ENCODE results near the gene CENPF. TPM values are rescaled to one million over a fixed set of nuclear protein-coding genes. Genes with fewer than 3 reads are reported as not detected.
A peak's percentile ranks its signal among the peaks of the same experiment; 100 is the strongest.
"Not testable (repeated sequence)": the region's sequence is repeated elsewhere in the genome, so short reads cannot be mapped to it uniquely, and the experiment has no call there.

Gene CENPF
- polyA plus RNA-seq, 1 donor: 30.3 TPM

DNA sequence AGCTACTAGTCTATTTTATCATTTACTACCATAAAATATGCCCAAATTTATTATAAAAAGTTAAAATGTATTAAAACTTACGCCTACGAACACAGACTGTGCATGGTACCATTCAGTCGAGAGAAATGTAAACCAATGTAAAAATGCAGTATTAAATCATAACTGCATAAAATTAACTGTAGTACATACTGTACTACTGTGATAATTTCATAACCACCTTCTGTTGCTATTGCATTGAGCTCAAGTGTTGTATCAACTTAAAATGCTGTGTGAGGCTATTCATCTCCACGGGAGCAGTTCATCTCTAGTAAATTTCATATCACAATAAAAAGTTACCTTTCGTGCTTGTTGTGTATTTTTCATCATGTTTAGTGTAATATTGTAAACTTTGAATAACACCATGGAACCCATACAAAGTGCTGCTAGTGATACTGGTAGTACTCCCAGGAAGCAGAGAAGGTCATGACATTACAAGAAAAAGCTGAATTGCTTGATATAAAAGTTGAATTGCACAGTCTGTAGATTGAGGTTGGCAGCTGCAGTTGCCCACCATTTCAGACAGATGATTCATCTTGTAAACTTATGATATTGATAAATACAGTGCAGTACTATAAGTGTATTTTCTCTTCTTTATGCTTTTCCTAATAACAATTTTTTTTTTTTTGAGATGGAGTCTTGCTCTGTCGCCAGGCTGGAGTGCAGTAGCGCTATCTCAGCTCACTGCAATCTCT lies 19.0 kb upstream of the CENPF start:
- Histone ChIP-seq H3K27me3 (ENCODE audit: control insufficient read depth, insufficient read depth, low read length) (no peaks in the 10 kb centered on the region), H3K36me3 (ENCODE audit: control insufficient read depth, insufficient read depth, low read length) (no peaks in the 10 kb centered on the region), H3K27ac (ENCODE audit: low read length) (no peak overlapping the region), H3K4me3 (ENCODE audit: low read length) (no peak overlapping the region), H3K4me1 (ENCODE audit: control insufficient read depth, insufficient read depth, low read length) (no peaks in the 10 kb centered on the region), H3K9me3 (ENCODE audit: control insufficient read depth, low read depth, low read length) (no peaks in the 10 kb centered on the region)
- 82% methylated on average over 3 of the region's 7 CpGs for WGBS (ENCODE audit: insufficient coverage, low lambda C conversion rate)
- no peak for DNase-seq

DNA sequence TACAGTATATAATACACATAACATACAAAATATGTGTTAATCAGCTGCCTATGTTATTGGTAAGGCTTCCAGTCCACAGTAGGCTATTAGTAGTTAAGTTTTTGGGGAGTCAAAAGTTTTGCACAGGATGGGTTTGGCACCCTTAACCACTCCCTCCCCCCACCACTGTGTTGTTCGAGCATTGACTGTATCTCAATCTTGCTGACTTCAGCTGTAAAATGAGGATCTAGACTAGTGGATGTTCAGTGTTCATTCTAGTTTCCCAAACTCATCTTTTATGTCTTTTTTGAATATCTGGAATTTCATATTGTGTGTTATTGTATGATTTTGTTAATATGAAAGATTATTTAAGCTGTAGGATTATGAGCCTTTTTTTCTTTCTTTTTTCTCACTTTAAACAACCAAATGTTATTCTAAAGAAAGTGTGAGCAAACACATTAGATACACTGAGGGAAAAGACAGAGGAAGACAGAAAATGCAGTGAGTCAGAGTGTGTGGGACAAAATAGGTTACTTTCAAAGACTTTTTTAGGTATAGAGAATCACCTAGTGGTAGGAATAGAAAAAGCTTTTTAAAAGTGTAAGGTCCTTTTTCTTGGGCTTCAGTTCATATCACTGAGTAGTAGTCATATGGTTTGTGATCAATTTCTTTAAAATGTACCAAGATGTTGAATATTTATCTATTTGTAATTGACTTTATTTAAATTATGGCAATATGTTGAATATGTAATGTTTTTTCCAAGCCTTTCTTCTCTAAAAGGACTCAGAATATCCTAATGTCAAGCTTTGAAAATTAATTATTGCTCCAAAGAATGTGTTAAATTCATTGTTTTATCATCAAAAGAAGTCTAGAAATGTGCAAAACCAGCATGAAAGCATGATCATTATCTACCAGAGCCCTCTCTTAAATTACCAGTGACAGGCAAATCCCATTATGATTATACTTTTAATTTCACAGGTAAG lies 17.9 kb upstream of the CENPF start:
- H3K4me1 ChIP-seq (ENCODE audit: control insufficient read depth, insufficient read depth, low read length): no peaks in the 10 kb centered on the region
- H3K36me3 ChIP-seq (ENCODE audit: control insufficient read depth, insufficient read depth, low read length): no peaks in the 10 kb centered on the region
- no peak overlapping the region for H3K4me3 ChIP-seq (ENCODE audit: low read length)
- no peaks in the 10 kb centered on the region for H3K27me3 ChIP-seq (ENCODE audit: control insufficient read depth, insufficient read depth, low read length)
- 83% methylated on average over 1 of the region's 1 CpG for WGBS (ENCODE audit: insufficient coverage, low lambda C conversion rate)
- no peaks in the 10 kb centered on the region for H3K9me3 ChIP-seq (ENCODE audit: control insufficient read depth, low read depth, low read length)
- H3K27ac ChIP-seq (ENCODE audit: low read length): no peak overlapping the region
- peak in 1 of 2 donors; percentile 24 for DNase-seq

GRCh38 chr1:214586621-214587020 lies 16.4 kb upstream of the CENPF start:
- DNase-seq: no peak
- Histone ChIP-seq H3K27ac (ENCODE audit: low read length) (no peak overlapping the region), H3K4me3 (ENCODE audit: low read length) (no peak overlapping the region), H3K9me3 (ENCODE audit: control insufficient read depth, low read depth, low read length) (no peaks in the 10 kb centered on the region), H3K36me3 (ENCODE audit: control insufficient read depth, insufficient read depth, low read length) (no peaks in the 10 kb centered on the region), H3K4me1 (ENCODE audit: control insufficient read depth, insufficient read depth, low read length) (no peaks in the 10 kb centered on the region), H3K27me3 (ENCODE audit: control insufficient read depth, insufficient read depth, low read length) (no peaks in the 10 kb centered on the region)
- no CpG with 5 or more reads among the region's 3 CpGs for WGBS (ENCODE audit: insufficient coverage, low lambda C conversion rate)

DNA sequence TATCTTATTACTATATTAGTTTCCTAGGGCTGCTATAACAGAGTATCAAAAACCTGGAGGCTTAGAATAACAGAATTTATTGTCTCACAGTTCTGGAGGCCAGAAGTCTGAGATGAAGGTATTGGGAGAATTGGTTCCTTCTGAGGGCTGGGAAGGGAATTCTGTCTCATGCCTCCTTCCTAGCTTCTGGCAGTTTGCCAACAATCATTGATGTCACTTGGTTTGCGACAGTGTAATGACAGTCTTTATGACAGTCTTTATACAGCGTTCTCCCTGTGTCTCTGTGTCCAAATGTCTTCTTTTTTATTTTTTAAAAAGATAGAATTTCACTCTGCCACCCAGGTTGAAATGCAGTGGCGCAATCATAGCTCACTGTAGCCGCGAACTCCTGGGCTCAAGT lies 15.8 kb upstream of the CENPF start:
- 60% methylated on average over 2 of the region's 5 CpGs for WGBS (ENCODE audit: insufficient coverage, low lambda C conversion rate)
- H3K27me3 ChIP-seq (ENCODE audit: control insufficient read depth, insufficient read depth, low read length): no peaks in the 10 kb centered on the region
- no peaks in the 10 kb centered on the region for H3K4me1 ChIP-seq (ENCODE audit: control insufficient read depth, insufficient read depth, low read length)
- no peak overlapping the region for H3K27ac ChIP-seq (ENCODE audit: low read length)
- no peak for DNase-seq
- no peaks in the 10 kb centered on the region for H3K9me3 ChIP-seq (ENCODE audit: control insufficient read depth, low read depth, low read length)
- no peak overlapping the region for H3K4me3 ChIP-seq (ENCODE audit: low read length)
- H3K36me3 ChIP-seq (ENCODE audit: control insufficient read depth, insufficient read depth, low read length): no peaks in the 10 kb centered on the region

- no peak overlapping the region for H3K27ac ChIP-seq (ENCODE audit: low read length)
- no CpG with 5 or more reads among the region's 4 CpGs for WGBS (ENCODE audit: insufficient coverage, low lambda C conversion rate)
Measured at GRCh38 chr1:214588963-214589597, 13.9 kb upstream of the CENPF start.

GRCh38 chr1:214590696-214591095 lies 12.3 kb upstream of the CENPF start:
- WGBS (ENCODE audit: insufficient coverage, low lambda C conversion rate): 89% methylated on average over 3 of the region's 5 CpGs
- Histone ChIP-seq H3K27ac (ENCODE audit: low read length) (no peak overlapping the region), H3K4me1 (ENCODE audit: control insufficient read depth, insufficient read depth, low read length) (no peaks in the 10 kb centered on the region), H3K9me3 (ENCODE audit: control insufficient read depth, low read depth, low read length) (no peaks in the 10 kb centered on the region), H3K4me3 (ENCODE audit: low read length) (no peak overlapping the region), H3K36me3 (ENCODE audit: control insufficient read depth, insufficient read depth, low read length) (no peaks in the 10 kb centered on the region), H3K27me3 (ENCODE audit: control insufficient read depth, insufficient read depth, low read length) (no peaks in the 10 kb centered on the region)
- no peak for DNase-seq

More at GRCh38 chr1:214588963-214589597, 13.9 kb upstream of the CENPF start:
- Histone ChIP-seq H3K4me3 (ENCODE audit: low read length) (no peak overlapping the region), H3K36me3 (ENCODE audit: control insufficient read depth, insufficient read depth, low read length) (no peaks in the 10 kb centered on the region), H3K9me3 (ENCODE audit: control insufficient read depth, low read depth, low read length) (no peaks in the 10 kb centered on the region), H3K4me1 (ENCODE audit: control insufficient read depth, insufficient read depth, low read length) (no peaks in the 10 kb centered on the region), H3K27me3 (ENCODE audit: control insufficient read depth, insufficient read depth, low read length) (no peaks in the 10 kb centered on the region)
- DNase-seq: no peak

DNA sequence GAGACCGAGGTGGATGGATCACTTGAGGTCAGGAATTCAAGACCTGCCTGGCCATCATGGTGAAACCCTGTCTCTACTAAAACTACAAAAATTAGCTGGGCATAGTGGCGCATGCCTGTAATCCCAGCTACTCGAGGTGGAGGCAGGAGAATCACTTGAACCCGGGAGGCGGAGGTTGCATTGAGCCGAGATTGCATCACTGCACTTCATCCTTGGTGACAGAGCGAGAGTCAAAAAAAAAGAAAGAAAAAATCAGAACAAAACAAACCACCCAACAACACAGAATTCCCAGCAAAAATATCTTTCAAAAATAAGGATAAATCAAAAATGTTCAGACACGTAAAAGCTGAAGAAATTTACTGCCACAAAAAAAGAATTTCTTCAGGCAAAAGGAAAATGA lies 11.1 kb upstream of the CENPF start:
- H3K27ac ChIP-seq (ENCODE audit: low read length); H3K4me1 ChIP-seq (ENCODE audit: control insufficient read depth, insufficient read depth, low read length); H3K9me3 ChIP-seq (ENCODE audit: control insufficient read depth, low read depth, low read length); H3K4me3 ChIP-seq (ENCODE audit: low read length); H3K36me3 ChIP-seq (ENCODE audit: control insufficient read depth, insufficient read depth, low read length); DNase-seq; H3K27me3 ChIP-seq (ENCODE audit: control insufficient read depth, insufficient read depth, low read length): not testable (repeated sequence)
- WGBS (ENCODE audit: insufficient coverage, low lambda C conversion rate): 100% methylated on average over 1 of the region's 8 CpGs

GRCh38 chr1:214593158-214593557 lies 9.8 kb upstream of the CENPF start:
- no peaks in the 10 kb centered on the region for H3K9me3 ChIP-seq (ENCODE audit: control insufficient read depth, low read depth, low read length)
- no peaks in the 10 kb centered on the region for H3K27me3 ChIP-seq (ENCODE audit: control insufficient read depth, insufficient read depth, low read length)
- no peaks in the 10 kb centered on the region for H3K36me3 ChIP-seq (ENCODE audit: control insufficient read depth, insufficient read depth, low read length)
- no peak overlapping the region for H3K27ac ChIP-seq (ENCODE audit: low read length)
- H3K4me1 ChIP-seq (ENCODE audit: control insufficient read depth, insufficient read depth, low read length): no peaks in the 10 kb centered on the region
- no peak overlapping the region for H3K4me3 ChIP-seq (ENCODE audit: low read length)
- DNase-seq: no peak

- peak overlapping the region; percentile 88 for H3K4me3 ChIP-seq (ENCODE audit: low read length)
- H3K4me1 ChIP-seq (ENCODE audit: control insufficient read depth, insufficient read depth, low read length): peaks cover 3% of the 10 kb centered on the region
- peaks cover 3% of the 10 kb centered on the region for H3K9me3 ChIP-seq (ENCODE audit: control insufficient read depth, low read depth, low read length)
- no peaks in the 10 kb centered on the region for H3K27me3 ChIP-seq (ENCODE audit: control insufficient read depth, insufficient read depth, low read length)
- DNase-seq: peak in 1 of 2 donors; percentile 23
- no peaks in the 10 kb centered on the region for H3K36me3 ChIP-seq (ENCODE audit: control insufficient read depth, insufficient read depth, low read length)
- H3K27ac ChIP-seq (ENCODE audit: low read length): no peak overlapping the region
- no CpG with 5 or more reads among the region's 11 CpGs for WGBS (ENCODE audit: insufficient coverage, low lambda C conversion rate)
Measured at GRCh38 chr1:214603819-214604252, 841 bp downstream of the CENPF start.

DNA sequence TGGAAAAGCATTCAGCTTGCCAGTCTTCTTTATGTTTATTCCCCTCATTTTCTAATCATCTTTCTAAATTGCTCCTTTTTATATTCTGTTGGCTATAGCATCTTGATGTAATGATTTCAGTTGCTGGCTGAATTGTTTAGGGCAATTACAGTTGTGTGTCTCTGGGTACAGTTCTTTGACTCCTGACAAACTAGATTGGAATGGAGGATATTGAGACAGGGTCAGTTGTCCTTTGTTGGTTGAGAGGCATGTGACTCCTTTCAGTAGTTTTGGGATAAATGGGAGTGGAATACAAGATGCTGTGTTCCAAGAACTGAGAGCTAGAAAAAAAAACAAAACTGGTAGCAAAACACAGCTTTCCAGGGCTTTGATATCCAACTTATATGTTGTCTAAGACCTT lies 1.5 kb downstream of the CENPF start:
- Histone ChIP-seq H3K27ac (ENCODE audit: low read length) (no peak overlapping the region), H3K27me3 (ENCODE audit: control insufficient read depth, insufficient read depth, low read length) (no peaks in the 10 kb centered on the region), H3K9me3 (ENCODE audit: control insufficient read depth, low read depth, low read length) (peaks cover 3% of the 10 kb centered on the region), H3K4me3 (ENCODE audit: low read length) (no peak overlapping the region), H3K36me3 (ENCODE audit: control insufficient read depth, insufficient read depth, low read length) (no peaks in the 10 kb centered on the region), H3K4me1 (ENCODE audit: control insufficient read depth, insufficient read depth, low read length) (peaks cover 3% of the 10 kb centered on the region)
- no peak for DNase-seq
